ENCODE data around the gene FRAS1. TPM values are rescaled to one million over a fixed set of nuclear protein-coding genes. Genes with fewer than 3 reads are reported as not detected.

The FRAS1 gene
- total and polyA plus RNA-seq, 11 donors: 0.57 to 13.4 (median 3.2) TPM

GRCh38 chr4:78551420-78552351, 494.6 kb downstream of the FRAS1 start, which contains the start of gene ANXA3:
Gene ANXA3 (plus strand): TSS chr4:78551770. CDS start chr4:78554474, 2,704 bp downstream.
- Histone ChIP-seq H3K27me3 (peaks cover 0 to 12% (median 0%) of the 10 kb centered on the region in 9 donors), H3K27ac (peak within 1 kb of the TSS; percentile 75 to 92 (median 84)), H3K9me3 (no peaks in the 10 kb centered on the region), H3K36me3 (peaks cover 0 to 10% (median 0%) of the 10 kb centered on the region in 9 donors), H3K4me1 (peaks cover 0 to 30% (median 5%) of the 10 kb centered on the region in 12 donors), H3K4me3 (peak within 1 kb of the TSS; percentile 57 to 79 (median 68))
- TF ChIP-seq POLR2A (IDR thresholded peaks at IDR 0.05) (peak in 1 of 2 donors; percentile 59), CTCF (IDR thresholded peaks at IDR 0.05) (peak in 1 of 12 donors; percentile 12)
- intact Hi-C loops (cut with DNase I): loop anchor here in 2 of 10 donors (5.0 kb wide), 2 partner anchors 34 to 36 kb away; no protein-coding TSS in a partner anchor
- WGBS, 4 donors: 6 to 9% (median 8%) methylated on average over 48 to 65 of the region's 65 CpGs
- ATAC-seq (peak; percentile 77 to 93 (median 90)), DNase-seq (peak; percentile 60 to 76 (median 63))

DNA sequence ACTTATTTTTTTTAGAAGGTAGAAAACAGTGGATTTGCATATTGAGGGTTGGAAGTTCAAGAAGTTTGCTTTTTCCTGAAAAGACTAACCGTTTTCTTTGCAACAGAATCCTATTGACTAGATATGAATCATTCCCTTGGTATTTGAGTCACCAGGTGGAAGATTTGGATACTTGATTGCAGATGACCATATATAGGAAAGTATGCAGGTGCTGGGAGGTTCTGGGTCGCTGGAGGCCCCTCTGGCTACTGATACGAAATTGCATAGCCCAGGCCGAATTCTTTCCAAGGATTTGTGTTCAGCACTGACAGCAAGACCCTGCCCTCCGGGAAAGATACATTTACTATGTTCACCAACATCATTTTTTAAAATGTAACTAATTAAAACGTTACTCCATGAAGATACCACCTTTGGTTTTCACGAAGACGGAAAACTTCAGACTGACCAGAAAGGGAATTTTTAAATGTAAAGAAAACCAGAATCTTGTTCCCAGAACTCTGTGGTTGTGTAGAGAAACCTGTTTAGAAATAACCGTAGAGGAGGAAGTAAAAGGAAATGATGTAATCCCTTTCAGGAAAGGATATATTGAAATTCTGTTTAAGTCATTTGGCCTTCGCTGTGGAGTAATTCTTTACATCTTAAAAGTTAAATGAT, 495.4 kb downstream of the FRAS1 start:
- 58 to 74% (median 66%) methylated on average over 10 of the region's 10 CpGs for WGBS, 4 donors
- peaks cover 0 to 30% (median 7%) of the 10 kb centered on the region in 12 donors for H3K4me1 ChIP-seq
- TF ChIP-seq CTCF (IDR thresholded peaks at IDR 0.05) (no peak), POLR2A (IDR thresholded peaks at IDR 0.05) (no peak)
- peaks cover 0 to 10% (median 0%) of the 10 kb centered on the region in 9 donors for H3K36me3 ChIP-seq
- peak overlapping the region; percentile 75 to 92 (median 84) for H3K27ac ChIP-seq
- no peaks in the 10 kb centered on the region for H3K9me3 ChIP-seq
- peak overlapping the region; percentile 57 to 79 (median 68) for H3K4me3 ChIP-seq
- ATAC-seq: peak in 1 of 4 donors; percentile 49
- intact Hi-C loops (cut with DNase I): loop anchor here in 2 of 10 donors (5.0 kb wide), 2 partner anchors 35 kb away; no protein-coding TSS in a partner anchor
- DNase-seq: no peak
- peaks cover 0 to 12% (median 0%) of the 10 kb centered on the region in 9 donors for H3K27me3 ChIP-seq

- Histone ChIP-seq H3K36me3 (peaks cover 0 to 10% (median 0%) of the 10 kb centered on the region in 9 donors), H3K4me1 (peaks cover 0 to 30% (median 7%) of the 10 kb centered on the region in 12 donors), H3K27me3 (peaks cover 0 to 12% (median 0%) of the 10 kb centered on the region in 9 donors), H3K9me3 (no peaks in the 10 kb centered on the region), H3K27ac (peak overlapping the region; percentile 75 to 92 (median 84)), H3K4me3 (peak overlapping the region in 11 of 12 donors; percentile 57 to 75 (median 67))
- no peak for TF ChIP-seq CTCF (IDR thresholded peaks at IDR 0.05)
- TF ChIP-seq POLR2A (IDR thresholded peaks at IDR 0.05): no peak
- 68 to 78% (median 75%) methylated on average over 3 of the region's 3 CpGs for WGBS, 4 donors
- DNase-seq (no peak), ATAC-seq (no peak)
- intact Hi-C loops (cut with DNase I): loop anchor here in 2 of 10 donors (5.0 kb wide), 2 partner anchors 34 to 36 kb away; no protein-coding TSS in a partner anchor
Measured at GRCh38 chr4:78553043-78553396, 495.9 kb downstream of the FRAS1 start.

All from heart left ventricle (tissue), 16 donors.